C4-2B (cell line): ENCODE data around the gene XCL1.
"Not testable (repeated sequence)": the region's sequence is repeated elsewhere in the genome, so short reads cannot be mapped to it uniquely, and the experiment has no call there.

ENCODE experiments used
- ZFX ChIP-seq: fragments of 450-650 bp; IDR thresholded peaks from 2 replicates; pipeline ENCODE4 v1.6.1; 2017
- TF ChIP-seq, protein P1 (sequence below): fragments of 450-650 bp; conservative IDR thresholded peaks from 2 replicates; pipeline ENCODE4 v1.5.1; 2017; ENCODE audit warnings: mild to moderate bottlenecking

GRCh38 chr1:168545678-168546552 lies 30.5 kb upstream of the XCL1 start:
- TF ChIP-seq, protein P1, sequence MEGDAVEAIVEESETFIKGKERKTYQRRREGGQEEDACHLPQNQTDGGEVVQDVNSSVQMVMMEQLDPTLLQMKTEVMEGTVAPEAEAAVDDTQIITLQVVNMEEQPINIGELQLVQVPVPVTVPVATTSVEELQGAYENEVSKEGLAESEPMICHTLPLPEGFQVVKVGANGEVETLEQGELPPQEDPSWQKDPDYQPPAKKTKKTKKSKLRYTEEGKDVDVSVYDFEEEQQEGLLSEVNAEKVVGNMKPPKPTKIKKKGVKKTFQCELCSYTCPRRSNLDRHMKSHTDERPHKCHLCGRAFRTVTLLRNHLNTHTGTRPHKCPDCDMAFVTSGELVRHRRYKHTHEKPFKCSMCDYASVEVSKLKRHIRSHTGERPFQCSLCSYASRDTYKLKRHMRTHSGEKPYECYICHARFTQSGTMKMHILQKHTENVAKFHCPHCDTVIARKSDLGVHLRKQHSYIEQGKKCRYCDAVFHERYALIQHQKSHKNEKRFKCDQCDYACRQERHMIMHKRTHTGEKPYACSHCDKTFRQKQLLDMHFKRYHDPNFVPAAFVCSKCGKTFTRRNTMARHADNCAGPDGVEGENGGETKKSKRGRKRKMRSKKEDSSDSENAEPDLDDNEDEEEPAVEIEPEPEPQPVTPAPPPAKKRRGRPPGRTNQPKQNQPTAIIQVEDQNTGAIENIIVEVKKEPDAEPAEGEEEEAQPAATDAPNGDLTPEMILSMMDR, result peak; percentile 76
- TF ChIP-seq ZFX, result not testable (repeated sequence)
